Uterus (tissue), 2 donors: ENCODE data around the gene CRY2.

Experiments
- POLR2A ChIP-seq, 2 donors: fragments of 450-650 bp; IDR thresholded peaks; one replicate each; pipeline ENCODE4 v1.6.1; 2016; ENCODE audit warnings: antibody characterized with exemption in 2 of 2, mild to moderate bottlenecking in 1 of 2, moderate library complexity in 1 of 2
- TF ChIP-seq, protein P1 (sequence below), 4 experiments: fragments of 200-600 bp in 2 of 4; fragments of 450-650 bp in 2 of 4; sonication (generic) in 2 of 4; IDR thresholded peaks; one replicate each; pipeline ENCODE4 v1.5.1; 2016 to 2019; ENCODE audit warnings: antibody characterized with exemption in 4 of 4, mild to moderate bottlenecking in 2 of 4, moderate library complexity in 1 of 4

DNA sequence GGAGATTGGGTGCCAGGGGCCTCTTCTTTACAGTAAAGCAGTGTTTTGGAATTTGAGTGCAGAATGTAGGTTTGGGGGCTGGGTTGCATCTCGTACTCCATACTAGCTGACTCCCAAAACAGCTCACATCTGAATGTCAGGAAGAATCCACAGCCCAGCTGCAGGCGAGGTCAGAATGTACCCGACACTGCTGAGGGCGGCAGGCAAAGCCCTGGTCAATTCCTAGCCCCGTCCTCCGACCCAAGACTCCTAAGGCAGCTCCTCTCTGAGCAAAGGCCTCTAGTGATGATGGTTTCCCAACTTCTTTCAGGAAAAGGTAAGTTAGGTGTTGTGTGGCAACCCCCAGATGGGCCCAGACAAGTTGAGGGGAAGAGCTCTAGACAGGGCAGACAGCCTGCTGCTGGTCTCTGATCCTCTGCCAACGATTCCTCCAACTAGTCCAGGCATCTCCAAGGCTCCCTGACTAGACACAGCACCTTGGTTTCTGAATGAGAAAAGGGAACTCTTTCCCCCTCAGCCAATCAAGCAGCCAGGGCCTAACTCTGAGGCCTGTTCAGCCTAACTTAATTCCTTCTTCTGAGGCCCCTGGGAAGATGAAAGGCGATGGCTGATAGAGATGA is 83.8 kb downstream of the CRY2 start:
- TF ChIP-seq, protein P1, sequence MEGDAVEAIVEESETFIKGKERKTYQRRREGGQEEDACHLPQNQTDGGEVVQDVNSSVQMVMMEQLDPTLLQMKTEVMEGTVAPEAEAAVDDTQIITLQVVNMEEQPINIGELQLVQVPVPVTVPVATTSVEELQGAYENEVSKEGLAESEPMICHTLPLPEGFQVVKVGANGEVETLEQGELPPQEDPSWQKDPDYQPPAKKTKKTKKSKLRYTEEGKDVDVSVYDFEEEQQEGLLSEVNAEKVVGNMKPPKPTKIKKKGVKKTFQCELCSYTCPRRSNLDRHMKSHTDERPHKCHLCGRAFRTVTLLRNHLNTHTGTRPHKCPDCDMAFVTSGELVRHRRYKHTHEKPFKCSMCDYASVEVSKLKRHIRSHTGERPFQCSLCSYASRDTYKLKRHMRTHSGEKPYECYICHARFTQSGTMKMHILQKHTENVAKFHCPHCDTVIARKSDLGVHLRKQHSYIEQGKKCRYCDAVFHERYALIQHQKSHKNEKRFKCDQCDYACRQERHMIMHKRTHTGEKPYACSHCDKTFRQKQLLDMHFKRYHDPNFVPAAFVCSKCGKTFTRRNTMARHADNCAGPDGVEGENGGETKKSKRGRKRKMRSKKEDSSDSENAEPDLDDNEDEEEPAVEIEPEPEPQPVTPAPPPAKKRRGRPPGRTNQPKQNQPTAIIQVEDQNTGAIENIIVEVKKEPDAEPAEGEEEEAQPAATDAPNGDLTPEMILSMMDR (IDR thresholded peaks at IDR 0.05), result no peak
- no peak for TF ChIP-seq POLR2A (IDR thresholded peaks at IDR 0.05)
